K562 (cell line): ENCODE results near the gene YJEFN3. TPM values are rescaled to one million over a fixed set of nuclear protein-coding genes. Genes with fewer than 3 reads are reported as not detected.

Source experiments
- ATAC-seq: fragments of 200-7000 bp; cut with Tn5 transposase; 3 replicates; pipeline ENCODE4 v1.9.1; 2020; ENCODE audit warnings: moderate library complexity
- BruUV-seq: library from RNA; stranded (reverse); fragments of 400-500 nt; replicated peaks from 2 replicates; lab custom pipeline; 2021; lab: Mats Ljungman, UMichigan
- CTCF ChIA-PET: fragments of 300-600 bp; formaldehyde crosslinking; extraction: SDS; loops from one replicate; lab custom pipeline; 2021; ENCODE audit warnings: low intra/inter-chr PET ratio; lab: Yijun Ruan, JAX
- POLR2A ChIA-PET: fragments of 300-600, 350-650 bp; sonication (Branson Sonifier 250); formaldehyde crosslinking; extraction: SDS; loops from one replicate; lab custom pipeline; 2021; ENCODE audit warnings: antibody characterized with exemption, inconsistent platforms; lab: Yijun Ruan, JAX
- DNase-seq, 4 experiments: peaks; one replicate each; pipeline versions ENCODE4 v3.0.0 to v3.0.0-alpha.2; 2011 to 2018; ENCODE audit warnings: low spot score in 3 of 4, mixed read lengths in 3 of 4; ENCODE audit errors: extremely low read depth in 1 of 4
- FAIRE-seq: peaks from 2 replicates; lab custom pipeline; 2011; peaks lifted over from hg19 to GRCh38; lab: Jason Lieb, UNC
- H2AFZ ChIP-seq: 2 replicates; pipeline ENCODE4 v1.6.0; 2011; ENCODE audit warnings: low read depth, low read length, control low read depth, inconsistent platforms
- H3K27ac ChIP-seq: fragments of 200-600 bp; 3 replicates; pipeline ENCODE4 v1.8.0; 2011; ENCODE audit warnings: low read depth, mild to moderate bottlenecking, control low read depth, inconsistent platforms, low read length, moderate library complexity, mixed read lengths; ENCODE audit errors: extremely low read depth
- H3K27me3 ChIP-seq, 2 experiments: fragments of 300-600 bp in 1 of 2; 2 replicates in 1 of 2; 3 replicates in 1 of 2; pipeline versions ENCODE4 v1.6.0 to v1.8.0; 2011; ENCODE audit warnings: inconsistent platforms in 2 of 2, low read length in 2 of 2, mild to moderate bottlenecking in 1 of 2, mixed read lengths in 1 of 2, moderate library complexity in 1 of 2; ENCODE audit not compliant: control insufficient read depth in 2 of 2, insufficient read depth in 2 of 2
- H3K36me3 ChIP-seq: fragments of 300-600 bp; 3 replicates; pipeline ENCODE4 v1.8.0; 2011; ENCODE audit warnings: mild to moderate bottlenecking, low read length, inconsistent platforms; ENCODE audit not compliant: control insufficient read depth, insufficient read depth
- H3K4me1 ChIP-seq, 2 experiments: fragments of 200-600 bp in 1 of 2; replicated peaks in 1 of 2; 2 replicates in 1 of 2; 3 replicates in 1 of 2; pipeline versions ENCODE4 v1.5.1 to v1.8.0; 2011; ENCODE audit warnings: inconsistent platforms in 2 of 2, low read length in 2 of 2, mild to moderate bottlenecking in 1 of 2, mixed read lengths in 1 of 2, moderate library complexity in 1 of 2; ENCODE audit not compliant: control insufficient read depth in 2 of 2, insufficient read depth in 2 of 2
- H3K4me2 ChIP-seq: 2 replicates; pipeline ENCODE4 v1.6.1; 2011; ENCODE audit warnings: low read length, control low read depth, inconsistent platforms, mixed read lengths; ENCODE audit not compliant: insufficient read depth
- H3K4me3 ChIP-seq: fragments of 200-600 bp; sonication (generic), shearing (Covaris generic); 2 replicates; pipeline ENCODE4 v1.5.1; 2016; ENCODE audit warnings: control low read depth, inconsistent platforms
- H3K79me2 ChIP-seq: fragments of 200-600 bp; 3 replicates; pipeline ENCODE4 v1.8.0; 2011; ENCODE audit warnings: low read length, inconsistent platforms; ENCODE audit not compliant: control insufficient read depth, insufficient read depth
- H3K9ac ChIP-seq, 2 experiments: 2 replicates each; pipeline versions ENCODE4 v1.6.0 to v1.6.1; 2011; ENCODE audit warnings: low read depth in 2 of 2, low read length in 2 of 2, control low read depth in 1 of 2, inconsistent platforms in 1 of 2, mild to moderate bottlenecking in 1 of 2, mixed read lengths in 1 of 2; ENCODE audit not compliant: insufficient read depth in 1 of 2
- H3K9me1 ChIP-seq: one replicate; pipeline ENCODE4 v1.6.0; 2011; ENCODE audit warnings: inconsistent platforms, mild to moderate bottlenecking, low read length, moderate library complexity; ENCODE audit not compliant: control insufficient read depth, insufficient read depth
- H3K9me3 ChIP-seq: replicated peaks from 2 replicates; pipeline ENCODE4 v1.5.1; 2011; ENCODE audit warnings: low read depth, low read length, inconsistent platforms; ENCODE audit not compliant: control insufficient read depth, insufficient read depth
- H4K20me1 ChIP-seq: replicated peaks from 2 replicates; pipeline ENCODE4 v1.6.1; 2011; ENCODE audit warnings: low read length, inconsistent platforms, mixed read lengths; ENCODE audit not compliant: control insufficient read depth, insufficient read depth
- CC2D1A ChIP-seq: fragments of 450-650 bp; IDR thresholded peaks from 2 replicates; pipeline ENCODE4 v1.6.1; 2017; ENCODE audit warnings: mild to moderate bottlenecking
- DACH1 ChIP-seq: fragments of 450-650 bp; IDR thresholded peaks from 2 replicates; pipeline ENCODE4 v1.6.1; 2018; ENCODE audit not compliant: partially characterized antibody
- E2F3 ChIP-seq: fragments of 250-450 bp; sonication (Bioruptor Pico); IDR thresholded peaks from 2 replicates; pipeline ENCODE4 v1.4.0; 2020; ENCODE audit warnings: mild to moderate bottlenecking
- EP300 ChIP-seq: IDR thresholded peaks from 2 replicates; pipeline ENCODE4 v1.6.1; 2012; ENCODE audit warnings: low read length, improper control_type of control experiment
- FOXO4 ChIP-seq: fragments of 450-650 bp; formaldehyde crosslinking; IDR thresholded peaks from 2 replicates; pipeline ENCODE4 v1.4.0; 2020; ENCODE audit warnings: mild to moderate bottlenecking, moderate library complexity
- KDM2B ChIP-seq: fragments of 250-450 bp; sonication (Bioruptor Pico); IDR thresholded peaks from 2 replicates; pipeline ENCODE4 v1.8.0; 2021; ENCODE audit warnings: mild to moderate bottlenecking, moderate library complexity
- NCOA4 ChIP-seq: fragments of 450-650 bp; IDR thresholded peaks from 2 replicates; pipeline ENCODE4 v1.6.1; 2018; ENCODE audit warnings: mild to moderate bottlenecking; ENCODE audit not compliant: partially characterized antibody
- NONO ChIP-seq, 2 experiments: fragments of 200-400 bp in 1 of 2; fragments of 450-650 bp in 1 of 2; formaldehyde crosslinking in 1 of 2; IDR thresholded peaks; 2 replicates each; pipeline ENCODE4 v1.6.1; 2017; ENCODE audit warnings: low read depth in 2 of 2, mild to moderate bottlenecking in 2 of 2, moderate library complexity in 2 of 2, low read length in 1 of 2
- PHF8 ChIP-seq: fragments of 200-600 bp; sonication (generic); IDR thresholded peaks from 2 replicates; pipeline ENCODE4 v1.6.1; 2012; ENCODE audit warnings: mixed run types, mild to moderate bottlenecking, inconsistent platforms, low read length, moderate library complexity, borderline replicate concordance
- SMARCC2 ChIP-seq: fragments of 450-650 bp; IDR thresholded peaks from 2 replicates; pipeline ENCODE4 v1.6.1; 2017; ENCODE audit warnings: antibody characterized with exemption, moderate library complexity, mild to moderate bottlenecking, low read depth
- SUPT5H ChIP-seq: fragments of 450-650 bp; IDR thresholded peaks from 2 replicates; pipeline ENCODE4 v1.6.1; 2016
- ZNF224 ChIP-seq: sonication (generic); formaldehyde crosslinking; IDR thresholded peaks from 2 replicates; pipeline ENCODE4 v1.8.0; 2022; ENCODE audit warnings: mild to moderate bottlenecking, missing genetic modification reagents
- ZNF830 ChIP-seq: fragments of 250-450 bp; sonication (Bioruptor Pico); IDR thresholded peaks from 2 replicates; pipeline ENCODE4 v1.5.0; 2021; ENCODE audit warnings: mild to moderate bottlenecking
- ZZZ3 ChIP-seq: fragments of 450-650 bp; IDR thresholded peaks from 2 replicates; pipeline ENCODE4 v1.6.1; 2016; ENCODE audit warnings: antibody characterized with exemption, mild to moderate bottlenecking, moderate library complexity
- WGBS: fragments of 100-300 bp; shearing (Covaris generic); methylation state at CpG from one replicate; pipeline ENCODE4 v1.1.6; 2016; ENCODE audit warnings: low coverage, mixed read lengths; ENCODE audit not compliant: insufficient coverage; ENCODE audit errors: missing lambda C conversion rate; 5-methylcytosine and 5-hydroxymethylcytosine counted together
- in situ Hi-C: fragments of 300-500 bp; cut with MboI; formaldehyde crosslinking; loops from 4 replicates; pipeline ENCODE4 v1.15.0; 2018; ENCODE audit warnings: inconsistent platforms, mixed read lengths
- intact Hi-C: fragments of 100-400 bp; cut with micrococcal nuclease; formaldehyde crosslinking; loops from 2 replicates; pipeline ENCODE4 v1.14.2; 2022
- polyA plus RNA-seq, 8 experiments: library from polyadenylated mRNA; depleted of rRNA in 4 of 8; stranded (reverse) in 5 of 8; unstranded in 3 of 8; fragments of >200 nt; fragmentation: Nextera tagmentation in 2 of 8; fragmentation: Illumina TruSeq in 1 of 8; extraction: Ambion mirVana in 2 of 8; extraction: Trizol in 1 of 8; gene quantifications; 2 replicates each; pipeline versions ENCODE4 v1.2.1 to v1.2.3, GENCODE V29; 2011 to 2014; ENCODE audit warnings: inconsistent platforms in 1 of 8, missing spikeins in 1 of 8
- total RNA-seq, 7 experiments: library from RNA; depleted of rRNA in 6 of 7; stranded (reverse); fragments of >200 nt in 6 of 7; fragmentation: Illumina TruSeq in 2 of 7; extraction: Trizol in 2 of 7; gene quantifications; 2 replicates each; pipeline versions ENCODE4 v1.2.1 to v1.2.3, GENCODE V29; 2011 to 2021; ENCODE audit warnings: low replicate concordance in 1 of 7
- TF ChIP-seq, protein P1 (sequence below): fragments of 250-450 bp; sonication (Bioruptor Pico); IDR thresholded peaks from 2 replicates; pipeline ENCODE4 v1.9.0; 2021; ENCODE audit warnings: mild to moderate bottlenecking, inconsistent platforms

The YJEFN3 gene
- total and polyA plus RNA-seq, 9 of the 15 experiments (the other 6 are each of a cell fraction or from before 2014, with no cell fraction given): 0.04 to 5.8 (median 1.3) TPM; not detected in 1

- TF ChIP-seq CC2D1A (no peak), KDM2B (CRISPR knock-in tag) (no peak), SMARCC2 (no peak), NONO (IDR thresholded peaks at IDR 0.05; ENCODE audit: low read depth in 2 of 2, low read length in 1 of 2) (no peak), FOXO4 (CRISPR knock-in tag) (no peak), NCOA4 (no peak)
- TF ChIP-seq, all 486 proteins: peak for 0
Observed at GRCh38 chr19:19559931-19560330, 31.2 kb downstream of the YJEFN3 start (continued).

- BruUV-seq: no TSS peak
- no peak overlapping the region for H3K27ac ChIP-seq
- no peak overlapping the region for H3K4me3 ChIP-seq
- DNase-seq (no peak), ATAC-seq (no peak), FAIRE-seq (no peak)
- H3K4me1 ChIP-seq: peaks cover 0 to 19% of the 10 kb centered on the region in 2 experiments; a peak in 2 of 5 replicates
- H3K27me3 ChIP-seq: peaks cover 0 to 21% of the 10 kb centered on the region in 2 experiments; a peak in 3 of 5 replicates
- WGBS: 28% methylated on average over 26 of the region's 26 CpGs
- intact Hi-C loops: loop anchor here (10.0 kb wide), 1 partner anchor 183 kb away; no protein-coding TSS in a partner anchor
- H3K9me3 ChIP-seq: no peaks in the 10 kb centered on the region
- no peaks in the 10 kb centered on the region for H3K36me3 ChIP-seq
- ChIA-PET CTCF (interaction anchor here (0.5 kb wide), 1 partner anchor 81 kb away, joined by 3 read pairs; no protein-coding TSS in a partner anchor), POLR2A (interaction anchor here (0.6 kb wide), 2 partner anchors 34 to 55 kb away, joined by 3 read pairs; no protein-coding TSS in a partner anchor)
- H3K4me2 ChIP-seq: no peak overlapping the region
- in situ Hi-C loops: no loop called here
- no peaks in the 10 kb centered on the region for H3K79me2 ChIP-seq
- no peak overlapping the region for H2AFZ ChIP-seq
- H3K9me1 ChIP-seq: no peaks in the 10 kb centered on the region
- no peak overlapping the region for H3K9ac ChIP-seq
- peaks cover 7% of the 10 kb centered on the region; the same call in 1 of the 2 replicates for H4K20me1 ChIP-seq
- TF ChIP-seq PHF8 (no peak), ZNF830 (CRISPR knock-in tag) (no peak), EP300 (no peak), DACH1 (no peak), ZNF224 (CRISPR knock-in tag) (no peak), SUPT5H (no peak), E2F3 (CRISPR knock-in tag) (no peak), ZZZ3 (no peak)
- TF ChIP-seq, protein P1, sequence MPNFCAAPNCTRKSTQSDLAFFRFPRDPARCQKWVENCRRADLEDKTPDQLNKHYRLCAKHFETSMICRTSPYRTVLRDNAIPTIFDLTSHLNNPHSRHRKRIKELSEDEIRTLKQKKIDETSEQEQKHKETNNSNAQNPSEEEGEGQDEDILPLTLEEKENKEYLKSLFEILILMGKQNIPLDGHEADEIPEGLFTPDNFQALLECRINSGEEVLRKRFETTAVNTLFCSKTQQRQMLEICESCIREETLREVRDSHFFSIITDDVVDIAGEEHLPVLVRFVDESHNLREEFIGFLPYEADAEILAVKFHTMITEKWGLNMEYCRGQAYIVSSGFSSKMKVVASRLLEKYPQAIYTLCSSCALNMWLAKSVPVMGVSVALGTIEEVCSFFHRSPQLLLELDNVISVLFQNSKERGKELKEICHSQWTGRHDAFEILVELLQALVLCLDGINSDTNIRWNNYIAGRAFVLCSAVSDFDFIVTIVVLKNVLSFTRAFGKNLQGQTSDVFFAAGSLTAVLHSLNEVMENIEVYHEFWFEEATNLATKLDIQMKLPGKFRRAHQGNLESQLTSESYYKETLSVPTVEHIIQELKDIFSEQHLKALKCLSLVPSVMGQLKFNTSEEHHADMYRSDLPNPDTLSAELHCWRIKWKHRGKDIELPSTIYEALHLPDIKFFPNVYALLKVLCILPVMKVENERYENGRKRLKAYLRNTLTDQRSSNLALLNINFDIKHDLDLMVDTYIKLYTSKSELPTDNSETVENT (CRISPR knock-in tag): no peak
Observed at GRCh38 chr19:19561946-19562664, 33.4 kb downstream of the YJEFN3 start.
